IMR-90 (cell line): ENCODE results near the gene VAV3. TPM values are rescaled to one million over a fixed set of nuclear protein-coding genes. Genes with fewer than 3 reads are reported as not detected.

ENCODE experiments used
- ATAC-seq: fragments of 200-7000 bp; cut with Tn5 transposase; 2 replicates; pipeline ENCODE4 v1.9.1; 2020; ENCODE audit warnings: low read depth, mild to moderate bottlenecking, moderate library complexity
- BruUV-seq: library from RNA; stranded (reverse); fragments of 400-500 nt; replicated peaks from 2 replicates; lab custom pipeline; 2021; lab: Mats Ljungman, UMichigan
- CTCF ChIA-PET: fragments of 300-600 bp; formaldehyde crosslinking; extraction: SDS; loops from one replicate; lab custom pipeline; 2021; ENCODE audit warnings: antibody characterized with exemption; lab: Yijun Ruan, JAX
- POLR2A ChIA-PET: fragments of 300-600 bp; sonication (Branson Sonifier 250); formaldehyde crosslinking; loops from one replicate; lab custom pipeline; 2022; ENCODE audit warnings: antibody characterized with exemption; ENCODE audit not compliant: unreplicated experiment; lab: Charles Lee
- DNase-seq: peaks from one replicate; pipeline ENCODE4 v3.0.0; 2013
- H2AFZ ChIP-seq: replicated peaks from 2 replicates; pipeline ENCODE3; 2013; ENCODE audit warnings: low read length, mild to moderate bottlenecking; ENCODE audit not compliant: poor library complexity
- H2AK5ac ChIP-seq: 2 replicates; pipeline ENCODE4 v1.6.1; 2013; ENCODE audit warnings: low read depth, low read length, inconsistent platforms
- H2AK9ac ChIP-seq: replicated peaks from 2 replicates; pipeline ENCODE3; 2013; ENCODE audit warnings: mild to moderate bottlenecking, low read depth, low read length, moderate library complexity; ENCODE audit not compliant: poor library complexity
- H2BK120ac ChIP-seq: 2 replicates; pipeline ENCODE4 v1.6.1; 2013; ENCODE audit warnings: low read depth, low read length, inconsistent platforms
- H2BK15ac ChIP-seq: 3 replicates; pipeline ENCODE4 v1.6.1; 2013; ENCODE audit warnings: low read depth, low read length, inconsistent platforms
- H2BK20ac ChIP-seq: 2 replicates; pipeline ENCODE4 v1.6.1; 2013; ENCODE audit warnings: low read depth, mild to moderate bottlenecking, inconsistent platforms, low read length, moderate library complexity
- H2BK5ac ChIP-seq: 2 replicates; pipeline ENCODE4 v1.6.1; 2013; ENCODE audit warnings: mild to moderate bottlenecking, low read depth, low read length, inconsistent platforms; ENCODE audit not compliant: poor library complexity, severe bottlenecking
- H3K14ac ChIP-seq: replicated peaks from 2 replicates; pipeline ENCODE4 v1.6.1; 2013; ENCODE audit warnings: low read depth, low read length, inconsistent platforms
- H3K18ac ChIP-seq: 2 replicates; pipeline ENCODE4 v1.6.1; 2013; ENCODE audit warnings: low read depth, low read length, control low read depth
- H3K23ac ChIP-seq: 2 replicates; pipeline ENCODE4 v1.6.1; 2013; ENCODE audit warnings: low read depth, low read length, inconsistent platforms
- H3K27ac ChIP-seq: 2 replicates; pipeline ENCODE4 v1.5.1; 2013; ENCODE audit warnings: mild to moderate bottlenecking, control low read depth, low read length; ENCODE audit not compliant: insufficient read depth
- H3K27me3 ChIP-seq: 2 replicates; pipeline ENCODE4 v1.6.1; 2013; ENCODE audit warnings: low read length; ENCODE audit not compliant: control insufficient read depth, insufficient read depth
- H3K36me3 ChIP-seq: 2 replicates; pipeline ENCODE4 v1.6.1; 2013; ENCODE audit warnings: low read length, mixed read lengths; ENCODE audit not compliant: control insufficient read depth, insufficient read depth
- H3K4ac ChIP-seq: 2 replicates; pipeline ENCODE4 v1.6.1; 2013; ENCODE audit warnings: low read depth, low read length, inconsistent platforms
- H3K4me1 ChIP-seq: 2 replicates; pipeline ENCODE4 v1.6.1; 2013; ENCODE audit warnings: low read length, mixed read lengths; ENCODE audit not compliant: control insufficient read depth, insufficient read depth
- H3K4me2 ChIP-seq: 2 replicates; pipeline ENCODE4 v1.6.1; 2013; ENCODE audit warnings: low read depth, mild to moderate bottlenecking, control low read depth, low read length, moderate library complexity
- H3K4me3 ChIP-seq: 2 replicates; pipeline ENCODE4 v1.5.1; 2013; ENCODE audit warnings: low read depth, mild to moderate bottlenecking, control low read depth, low read length, moderate library complexity; ENCODE audit not compliant: insufficient read depth
- H3K56ac ChIP-seq: 2 replicates; pipeline ENCODE4 v1.6.1; 2013; ENCODE audit warnings: low read length, inconsistent platforms; ENCODE audit not compliant: insufficient read depth; ENCODE audit errors: extremely low read depth
- H3K79me1 ChIP-seq, 2 experiments: 2 replicates each; pipeline ENCODE4 v1.6.1; 2013; ENCODE audit warnings: low read length in 2 of 2, inconsistent platforms in 1 of 2, low read depth in 1 of 2
- H3K9ac ChIP-seq: 2 replicates; pipeline ENCODE4 v1.6.1; 2013; ENCODE audit warnings: low read depth, low read length, control low read depth
- H3K9me1 ChIP-seq: 2 replicates; pipeline ENCODE4 v1.6.1; 2013; ENCODE audit warnings: low read length, inconsistent platforms; ENCODE audit not compliant: insufficient read depth
- H3K9me3 ChIP-seq: 2 replicates; pipeline ENCODE4 v1.6.1; 2013; ENCODE audit warnings: low read length; ENCODE audit not compliant: control insufficient read depth, insufficient read depth
- H4K20me1 ChIP-seq: 2 replicates; pipeline ENCODE4 v1.6.1; 2013; ENCODE audit warnings: low read length, inconsistent platforms; ENCODE audit not compliant: insufficient read depth
- H4K5ac ChIP-seq: 2 replicates; pipeline ENCODE4 v1.6.1; 2013; ENCODE audit warnings: mild to moderate bottlenecking, low read depth, low read length, control low read depth
- H4K8ac ChIP-seq, 2 experiments: 2 replicates each; pipeline ENCODE4 v1.6.1; 2013; ENCODE audit warnings: low read depth in 2 of 2, low read length in 2 of 2, control low read depth in 1 of 2, inconsistent platforms in 1 of 2
- H4K91ac ChIP-seq: 2 replicates; pipeline ENCODE4 v1.6.1; 2013; ENCODE audit warnings: low read depth, low read length, inconsistent platforms; ENCODE audit not compliant: insufficient read depth
- CHD1 ChIP-seq: IDR thresholded peaks from 2 replicates; pipeline ENCODE4 v1.6.1; 2012; ENCODE audit warnings: low read depth, low read length, improper control_type of control experiment
- FOS ChIP-seq: fragments of 150-350 bp; IDR thresholded peaks from 2 replicates; pipeline ENCODE4 v1.6.1; 2016; ENCODE audit warnings: low read depth, low read length
- WGBS, 2 experiments: methylation state at CpG; one replicate each; pipeline versions ENCODE4 v1.1.5 to v1.1.7; 2013; ENCODE audit warnings: missing lambda C conversion rate in 2 of 2; ENCODE audit not compliant: insufficient read length in 1 of 2; ENCODE audit errors: extremely low coverage in 2 of 2; 5-methylcytosine and 5-hydroxymethylcytosine counted together
- dilution Hi-C: fragments of 300-500 bp; cut with HindIII; formaldehyde crosslinking; loops from one replicate; pipeline ENCODE4 v1.14.3; 2018; ENCODE audit warnings: low sequenced_read_pairs; ENCODE audit not compliant: unreplicated experiment
- in situ Hi-C: fragments of 300-500 bp; cut with MboI; formaldehyde crosslinking; loops from 3 replicates; pipeline ENCODE4 v1.14.3; 2019; ENCODE audit warnings: low sequenced_read_pairs, inconsistent platforms, mixed read lengths
- intact Hi-C: fragments of 100-400 bp; cut with micrococcal nuclease; formaldehyde crosslinking; loops from 2 replicates; pipeline ENCODE4 v1.10.0; 2022
- polyA plus RNA-seq, 3 experiments: library from polyadenylated mRNA; depleted of rRNA; stranded (reverse); fragments of >200 nt; gene quantifications; 2 replicates each; pipeline ENCODE4 v1.2.3, GENCODE V29; 2012; ENCODE audit warnings: low replicate concordance in 1 of 3
- total RNA-seq: library from RNA; depleted of rRNA; stranded (reverse); fragments of >200 nt; gene quantifications from 2 replicates; pipeline ENCODE4 v1.2.3, GENCODE V29; 2012

VAV3 gene
- total and polyA plus RNA-seq, 2 of the 4 experiments (the other 2 are of a cell fraction), result 0.12 to 0.18 TPM

GRCh38 chr1:107992347-107992746, 27.4 kb upstream of the VAV3 start:
- Histone ChIP-seq H3K9me3 (no peaks in the 10 kb centered on the region), H4K20me1 (no peaks in the 10 kb centered on the region), H3K9ac (no peak overlapping the region), H2AK5ac (no peak overlapping the region), H2AFZ (no peak overlapping the region), H3K36me3 (no peaks in the 10 kb centered on the region), H3K79me1 (no peaks in the 10 kb centered on the region), H3K18ac (no peak overlapping the region), H3K14ac (no peak overlapping the region), H3K23ac (no peak overlapping the region), H2AK9ac (no peak overlapping the region), H2BK5ac (no peak overlapping the region), H4K5ac (no peak overlapping the region), H2BK20ac (no peak overlapping the region), H3K4me1 (no peaks in the 10 kb centered on the region), H3K27me3 (no peaks in the 10 kb centered on the region), H3K9me1 (no peaks in the 10 kb centered on the region), H3K56ac (no peak overlapping the region), H3K27ac (no peak overlapping the region), H3K4me2 (no peak overlapping the region), H3K4me3 (no peak overlapping the region), H2BK15ac (no peak overlapping the region), H3K4ac (no peak overlapping the region), H4K8ac (no peak overlapping the region), H2BK120ac (no peak overlapping the region), H4K91ac (no peak overlapping the region)
- intact Hi-C loops (no loop called here), dilution Hi-C loops (no loop called here), in situ Hi-C loops (no loop called here)
- no peak for TF ChIP-seq CHD1
- no peak for TF ChIP-seq FOS
- no peak for DNase-seq
- WGBS, 2 experiments, result no CpG with 5 or more reads among the region's 3 CpGs
- POLR2A ChIA-PET, result no interaction called here
- BruUV-seq, result no TSS peak
- CTCF ChIA-PET, result interaction anchor here (0.5 kb wide), 1 partner anchor 928 kb away, joined by 4 read pairs; no protein-coding TSS in a partner anchor
- ATAC-seq, result no peak
